ENCODE data around the gene CD99. TPM values are rescaled to one million over a fixed set of nuclear protein-coding genes. Genes with fewer than 3 reads are reported as not detected.
"Not testable (repeated sequence)": the region's sequence is repeated elsewhere in the genome, so short reads cannot be mapped to it uniquely, and the experiment has no call there.

CD99 gene
- total and polyA plus RNA-seq, 2 experiments from 2014 or later = 505 to 975 TPM

DNA sequence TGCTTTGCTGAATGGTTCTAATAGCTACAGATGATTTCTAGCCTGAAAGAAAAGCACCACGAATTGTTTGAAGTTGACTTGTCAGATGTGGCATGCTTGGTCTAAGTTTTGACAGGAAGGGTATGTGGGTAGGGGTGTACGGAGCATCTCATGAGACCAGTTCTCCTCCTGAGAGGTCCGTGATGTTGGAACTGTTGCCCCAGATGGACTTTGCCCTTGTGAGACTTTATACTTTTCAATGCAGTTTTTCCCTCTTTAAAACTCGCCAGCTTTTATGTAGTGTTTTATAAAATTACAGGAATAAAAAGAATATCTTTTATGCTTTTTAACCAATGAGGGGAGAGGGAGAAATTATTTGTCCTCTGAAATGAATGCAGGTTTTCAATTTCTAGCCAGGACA, 44.2 kb downstream of the CD99 start:
- Histone ChIP-seq H3K4me3 (no peak overlapping the region), H3K27ac (no peak overlapping the region), H3K36me3 (ENCODE audit: low read depth) (peaks cover 30% of the 10 kb centered on the region), H3K27me3 (replicated peaks; ENCODE audit: insufficient read depth) (no peaks in the 10 kb centered on the region), H3K79me2 (ENCODE audit: insufficient read depth) (peaks cover 7% of the 10 kb centered on the region), H3K9me2 (ENCODE audit: insufficient read depth) (no peaks in the 10 kb centered on the region), H3K9me3 (ENCODE audit: low read depth) (no peaks in the 10 kb centered on the region), H4K20me1 (ENCODE audit: insufficient read depth) (no peaks in the 10 kb centered on the region), H3K4me2 (ENCODE audit: unreplicated experiment) (no peak overlapping the region), H3K9ac (no peak overlapping the region), H3F3A (ENCODE audit: insufficient read depth) (no peaks in the 10 kb centered on the region), H2AFZ (no peak overlapping the region), H3K4me1 (ENCODE audit: insufficient read depth) (no peaks in the 10 kb centered on the region)
- no peak for DNase-seq
- no peak for TF ChIP-seq EZH2phosphoT487 (IDR thresholded peaks at IDR 0.05; ENCODE audit: insufficient read depth, low read depth)
- no peak for TF ChIP-seq EZH2 (IDR thresholded peaks at IDR 0.05; ENCODE audit: insufficient read depth, poor library complexity, severe bottlenecking)
- 85 to 90% methylated on average over 4 of the region's 4 CpGs for WGBS, 2 experiments (ENCODE audit: low coverage in 1 of 2, low lambda C conversion rate in 2 of 2, missing lambda C conversion rate in 2 of 2)
- in situ Hi-C loops (cut with MboI) = no loop called here

- Histone ChIP-seq H3K4me2 (ENCODE audit: unreplicated experiment) (no peak overlapping the region), H3K79me2 (ENCODE audit: insufficient read depth) (no peaks in the 10 kb centered on the region), H3K4me1 (ENCODE audit: insufficient read depth) (no peaks in the 10 kb centered on the region), H3K9me3 (ENCODE audit: low read depth) (no peaks in the 10 kb centered on the region), H4K20me1 (ENCODE audit: insufficient read depth) (no peaks in the 10 kb centered on the region), H3F3A (ENCODE audit: insufficient read depth) (peaks cover 12% of the 10 kb centered on the region), H3K9ac (no peak overlapping the region), H3K9me2 (ENCODE audit: insufficient read depth) (no peaks in the 10 kb centered on the region), H3K27me3 (replicated peaks; ENCODE audit: insufficient read depth) (no peaks in the 10 kb centered on the region), H3K27ac (no peak overlapping the region), H3K4me3 (no peak overlapping the region), H2AFZ (no peak overlapping the region), H3K36me3 (ENCODE audit: low read depth) (peaks cover 40% of the 10 kb centered on the region)
- 90 to 92% methylated on average over 11 of the region's 11 CpGs for WGBS, 2 experiments (ENCODE audit: low coverage in 1 of 2, low lambda C conversion rate in 2 of 2, missing lambda C conversion rate in 2 of 2)
- in situ Hi-C loops (cut with MboI) = no loop called here
- no peak for DNase-seq
- TF ChIP-seq EZH2phosphoT487 (IDR thresholded peaks at IDR 0.05; ENCODE audit: insufficient read depth, low read depth) (no peak), EZH2 (IDR thresholded peaks at IDR 0.05; ENCODE audit: insufficient read depth, poor library complexity, severe bottlenecking) (no peak)
Observed at GRCh38 chrX:2740672-2741071, 49.6 kb downstream of the CD99 start.

DNA sequence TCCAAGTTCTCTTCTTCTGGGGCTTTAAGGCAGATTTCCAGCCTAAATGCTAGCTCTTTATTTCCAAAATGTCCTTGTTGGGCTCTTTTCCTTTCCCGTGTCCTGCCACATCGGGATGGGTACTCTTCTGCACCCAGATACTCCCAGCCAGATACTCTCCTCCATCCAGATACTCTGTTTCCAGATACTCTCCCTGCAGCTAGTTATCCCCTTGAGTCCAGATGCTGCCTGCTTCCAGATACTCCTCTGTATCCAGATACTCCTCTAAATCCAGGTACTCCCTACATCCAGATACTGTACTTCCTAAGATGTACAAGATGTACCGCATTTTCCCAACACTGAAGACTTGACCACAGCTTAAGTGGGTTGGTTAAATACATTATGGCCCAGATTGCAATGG, 50.3 kb downstream of the CD99 start:
- peaks cover 36% of the 10 kb centered on the region for H3K36me3 ChIP-seq (ENCODE audit: low read depth)
- H2AFZ ChIP-seq = no peak overlapping the region
- TF ChIP-seq EZH2phosphoT487 (IDR thresholded peaks at IDR 0.05; ENCODE audit: insufficient read depth, low read depth) = no peak
- H3K9me2 ChIP-seq (ENCODE audit: insufficient read depth) = no peaks in the 10 kb centered on the region
- H3K27me3 ChIP-seq (replicated peaks; ENCODE audit: insufficient read depth) = no peaks in the 10 kb centered on the region
- no peaks in the 10 kb centered on the region for H4K20me1 ChIP-seq (ENCODE audit: insufficient read depth)
- no peak overlapping the region for H3K4me3 ChIP-seq
- 100% methylated on average over 3 of the region's 3 CpGs for WGBS, 2 experiments (ENCODE audit: low coverage in 1 of 2, low lambda C conversion rate in 2 of 2, missing lambda C conversion rate in 2 of 2)
- no peaks in the 10 kb centered on the region for H3K9me3 ChIP-seq (ENCODE audit: low read depth)
- no peak overlapping the region for H3K4me2 ChIP-seq (ENCODE audit: unreplicated experiment)
- no peak overlapping the region for H3K9ac ChIP-seq
- in situ Hi-C loops (cut with MboI) = no loop called here
- DNase-seq = no peak
- no peak overlapping the region for H3K27ac ChIP-seq
- no peaks in the 10 kb centered on the region for H3K79me2 ChIP-seq (ENCODE audit: insufficient read depth)
- H3K4me1 ChIP-seq (ENCODE audit: insufficient read depth) = no peaks in the 10 kb centered on the region
- peaks cover 12% of the 10 kb centered on the region for H3F3A ChIP-seq (ENCODE audit: insufficient read depth)

- H3K27ac ChIP-seq; in situ Hi-C loops (cut with MboI): not testable (repeated sequence)
Observed at GRCh38 chrX:2746250-2746649, 55.2 kb downstream of the CD99 start.

GRCh38 chrX:2748171-2748814, 57.2 kb downstream of the CD99 start:
- H3K79me2 ChIP-seq (ENCODE audit: insufficient read depth) = no peaks in the 10 kb centered on the region
- no peak overlapping the region for H2AFZ ChIP-seq
- H3K36me3 ChIP-seq (ENCODE audit: low read depth) = peaks cover 8% of the 10 kb centered on the region; the same call in 1 of the 2 replicates
- peaks cover 22% of the 10 kb centered on the region for H3K4me1 ChIP-seq (ENCODE audit: insufficient read depth)
- no peak overlapping the region for H3K9ac ChIP-seq
- H3K9me2 ChIP-seq (ENCODE audit: insufficient read depth) = no peaks in the 10 kb centered on the region
- no peak overlapping the region for H3K4me2 ChIP-seq (ENCODE audit: unreplicated experiment)
- H3K4me3 ChIP-seq = no peak overlapping the region
- no peaks in the 10 kb centered on the region for H3K9me3 ChIP-seq (ENCODE audit: low read depth)
- TF ChIP-seq EZH2 (IDR thresholded peaks at IDR 0.05; ENCODE audit: insufficient read depth, poor library complexity, severe bottlenecking) (no peak), EZH2phosphoT487 (IDR thresholded peaks at IDR 0.05; ENCODE audit: insufficient read depth, low read depth) (no peak)
- in situ Hi-C loops (cut with MboI) = no loop called here
- H4K20me1 ChIP-seq (ENCODE audit: insufficient read depth) = no peaks in the 10 kb centered on the region
- 40 to 42% methylated on average over 8 of the region's 8 CpGs for WGBS, 2 experiments (ENCODE audit: low coverage in 1 of 2, low lambda C conversion rate in 2 of 2, missing lambda C conversion rate in 2 of 2)
- DNase-seq = peak; percentile 53
- H3F3A ChIP-seq (ENCODE audit: insufficient read depth) = peaks cover 27% of the 10 kb centered on the region
- no peak overlapping the region for H3K27ac ChIP-seq
- no peaks in the 10 kb centered on the region for H3K27me3 ChIP-seq (replicated peaks; ENCODE audit: insufficient read depth)

More at GRCh38 chrX:2746250-2746649, 55.2 kb downstream of the CD99 start:
- not testable (repeated sequence) for H3K4me2 ChIP-seq (ENCODE audit: unreplicated experiment); H3K9me2 ChIP-seq (ENCODE audit: insufficient read depth); H3K27me3 ChIP-seq (replicated peaks; ENCODE audit: insufficient read depth); H3K4me3 ChIP-seq; H3K9ac ChIP-seq; H3K9me3 ChIP-seq (ENCODE audit: low read depth); H3K79me2 ChIP-seq (ENCODE audit: insufficient read depth); H4K20me1 ChIP-seq (ENCODE audit: insufficient read depth); DNase-seq; H2AFZ ChIP-seq
- H3F3A ChIP-seq (ENCODE audit: insufficient read depth) = peaks cover 27% of the 10 kb centered on the region
- WGBS, 2 experiments (ENCODE audit: low coverage in 1 of 2, low lambda C conversion rate in 2 of 2, missing lambda C conversion rate in 2 of 2) = 48 to 55% methylated on average over 6 of the region's 6 CpGs
- peaks cover 18% of the 10 kb centered on the region for H3K36me3 ChIP-seq (ENCODE audit: low read depth)
- H3K4me1 ChIP-seq (ENCODE audit: insufficient read depth) = peaks cover 17% of the 10 kb centered on the region

Measured in GM23248 (cell line).